DOHH2 (cell line): ENCODE measurements around the gene ANXA3.

ENCODE experiments used
- H3F3A ChIP-seq: fragments of 200-600 bp; sonication (generic), shearing (Covaris generic); 2 replicates; pipeline ENCODE4 v1.6.0; 2016; ENCODE audit warnings: antibody characterized with exemption, mild to moderate bottlenecking; ENCODE audit not compliant: control insufficient read depth, insufficient read depth
- H3K27ac ChIP-seq: fragments of 200-600 bp; sonication (generic); 2 replicates; pipeline ENCODE4 v1.5.1; 2014; ENCODE audit warnings: low read depth, mild to moderate bottlenecking, low read length, moderate library complexity
- H3K27me3 ChIP-seq: fragments of 200-600 bp; sonication (generic); 2 replicates; pipeline ENCODE4 v1.6.1; 2014; ENCODE audit warnings: mild to moderate bottlenecking, low read length, mixed read lengths; ENCODE audit not compliant: control insufficient read depth
- H3K36me3 ChIP-seq: fragments of 200-600 bp; sonication (generic); 2 replicates; pipeline ENCODE4 v1.6.1; 2014; ENCODE audit warnings: mild to moderate bottlenecking, low read length, moderate library complexity, mixed read lengths; ENCODE audit not compliant: control insufficient read depth
- H3K4me1 ChIP-seq: fragments of 200-600 bp; sonication (generic); 2 replicates; pipeline ENCODE4 v1.6.1; 2014; ENCODE audit warnings: mild to moderate bottlenecking, low read length, mixed read lengths; ENCODE audit not compliant: control insufficient read depth
- H3K4me2 ChIP-seq: fragments of 200-600 bp; sonication (generic); 2 replicates; pipeline ENCODE4 v1.6.0; 2014; ENCODE audit warnings: mild to moderate bottlenecking, low read length, moderate library complexity
- H3K4me3 ChIP-seq: fragments of 200-600 bp; sonication (generic); 2 replicates; pipeline ENCODE4 v1.5.1; 2014; ENCODE audit warnings: mild to moderate bottlenecking, low read length, mixed read lengths
- H3K79me2 ChIP-seq: fragments of 200-600 bp; sonication (generic); 2 replicates; pipeline ENCODE4 v1.6.1; 2014; ENCODE audit warnings: mild to moderate bottlenecking, low read length, mixed read lengths; ENCODE audit not compliant: control insufficient read depth
- H3K9me2 ChIP-seq: fragments of 200-600 bp; sonication (generic); replicated peaks from 2 replicates; pipeline ENCODE4 v1.6.1; 2014; ENCODE audit warnings: mild to moderate bottlenecking, low read length, mixed read lengths; ENCODE audit not compliant: control insufficient read depth
- H3K9me3 ChIP-seq: fragments of 200-600 bp; sonication (generic); 2 replicates; pipeline ENCODE4 v1.6.1; 2014; ENCODE audit warnings: antibody characterized with exemption, low read length, mixed read lengths; ENCODE audit not compliant: control insufficient read depth, insufficient read depth
- H4K20me1 ChIP-seq: fragments of 200-600 bp; sonication (generic); 2 replicates; pipeline ENCODE4 v1.6.0; 2014; ENCODE audit warnings: low read depth, mild to moderate bottlenecking, antibody characterized with exemption, low read length, moderate library complexity; ENCODE audit not compliant: control insufficient read depth, insufficient read depth
- CTCF ChIP-seq: fragments of 200-600 bp; sonication (generic); IDR thresholded peaks from one replicate; pipeline ENCODE4 v1.5.1; 2014; ENCODE audit warnings: antibody characterized with exemption, mild to moderate bottlenecking, low read depth, low read length; ENCODE audit not compliant: poor library complexity, severe bottlenecking
- EZH2phosphoT487 ChIP-seq: fragments of 200-600 bp; sonication (generic); IDR thresholded peaks from 2 replicates; pipeline ENCODE4 v1.6.1; 2017; ENCODE audit warnings: borderline replicate concordance, mild to moderate bottlenecking, antibody characterized with exemption, low read length, moderate library complexity, mixed read lengths

Gene ANXA3

GRCh38 chr4:78621395-78621794, 69.8 kb downstream of the ANXA3 start:
- TF ChIP-seq EZH2phosphoT487: no peak
- no peak for TF ChIP-seq CTCF
- Histone ChIP-seq H3K36me3 (no peaks in the 10 kb centered on the region), H3K4me1 (peaks cover 5% of the 10 kb centered on the region), H3K9me2 (no peaks in the 10 kb centered on the region), H4K20me1 (no peaks in the 10 kb centered on the region), H3K9me3 (no peaks in the 10 kb centered on the region), H3K79me2 (no peaks in the 10 kb centered on the region), H3K27ac (no peak overlapping the region), H3F3A (no peaks in the 10 kb centered on the region), H3K27me3 (no peaks in the 10 kb centered on the region), H3K4me3 (no peak overlapping the region), H3K4me2 (no peak overlapping the region)

GRCh38 chr4:78622253-78622979, 70.8 kb downstream of the ANXA3 start:
- H3K4me3 ChIP-seq: no peak overlapping the region
- H3K4me1 ChIP-seq: peaks cover 5% of the 10 kb centered on the region

GRCh38 chr4:78624048-78624447, 72.5 kb downstream of the ANXA3 start:
- Histone ChIP-seq H3K79me2 (no peaks in the 10 kb centered on the region), H3K4me3 (no peak overlapping the region), H3K27ac (no peak overlapping the region), H4K20me1 (no peaks in the 10 kb centered on the region), H3F3A (peaks cover 5% of the 10 kb centered on the region; the same call in 1 of the 2 replicates), H3K4me1 (peaks cover 9% of the 10 kb centered on the region), H3K36me3 (no peaks in the 10 kb centered on the region), H3K4me2 (no peak overlapping the region), H3K27me3 (no peaks in the 10 kb centered on the region), H3K9me3 (peaks cover 6% of the 10 kb centered on the region), H3K9me2 (no peaks in the 10 kb centered on the region)
- TF ChIP-seq CTCF (no peak), EZH2phosphoT487 (no peak)

More at GRCh38 chr4:78622253-78622979, 70.8 kb downstream of the ANXA3 start:
- no peaks in the 10 kb centered on the region for H3F3A ChIP-seq
- no peaks in the 10 kb centered on the region for H3K79me2 ChIP-seq
- no peaks in the 10 kb centered on the region for H4K20me1 ChIP-seq
- no peaks in the 10 kb centered on the region for H3K36me3 ChIP-seq
- no peaks in the 10 kb centered on the region for H3K9me2 ChIP-seq
- no peak overlapping the region for H3K27ac ChIP-seq
- H3K4me2 ChIP-seq: no peak overlapping the region
- no peaks in the 10 kb centered on the region for H3K27me3 ChIP-seq
- TF ChIP-seq CTCF: no peak
- no peak for TF ChIP-seq EZH2phosphoT487
- H3K9me3 ChIP-seq: no peaks in the 10 kb centered on the region
